Left renal cortex interstitium (tissue), 4 donors: ENCODE results near the gene PLA2G4F. TPM values are rescaled to one million over a fixed set of nuclear protein-coding genes. Genes with fewer than 3 reads are reported as not detected.

Experiments used
- DNase-seq, 4 donors: peaks; one replicate each; pipeline ENCODE4 v3.0.0-alpha.2; 2013; ENCODE audit warnings: low read depth in 4 of 4, low spot score in 2 of 4, missing footprints in 1 of 4
- polyA plus RNA-seq, 4 donors: library from polyadenylated mRNA; unstranded; fragments of 120-200 nt; gene quantifications; one replicate each; pipeline ENCODE4 v1.2.1, GENCODE V29; 2013; ENCODE audit not compliant: insufficient read length in 4 of 4

The PLA2G4F gene, protein sequence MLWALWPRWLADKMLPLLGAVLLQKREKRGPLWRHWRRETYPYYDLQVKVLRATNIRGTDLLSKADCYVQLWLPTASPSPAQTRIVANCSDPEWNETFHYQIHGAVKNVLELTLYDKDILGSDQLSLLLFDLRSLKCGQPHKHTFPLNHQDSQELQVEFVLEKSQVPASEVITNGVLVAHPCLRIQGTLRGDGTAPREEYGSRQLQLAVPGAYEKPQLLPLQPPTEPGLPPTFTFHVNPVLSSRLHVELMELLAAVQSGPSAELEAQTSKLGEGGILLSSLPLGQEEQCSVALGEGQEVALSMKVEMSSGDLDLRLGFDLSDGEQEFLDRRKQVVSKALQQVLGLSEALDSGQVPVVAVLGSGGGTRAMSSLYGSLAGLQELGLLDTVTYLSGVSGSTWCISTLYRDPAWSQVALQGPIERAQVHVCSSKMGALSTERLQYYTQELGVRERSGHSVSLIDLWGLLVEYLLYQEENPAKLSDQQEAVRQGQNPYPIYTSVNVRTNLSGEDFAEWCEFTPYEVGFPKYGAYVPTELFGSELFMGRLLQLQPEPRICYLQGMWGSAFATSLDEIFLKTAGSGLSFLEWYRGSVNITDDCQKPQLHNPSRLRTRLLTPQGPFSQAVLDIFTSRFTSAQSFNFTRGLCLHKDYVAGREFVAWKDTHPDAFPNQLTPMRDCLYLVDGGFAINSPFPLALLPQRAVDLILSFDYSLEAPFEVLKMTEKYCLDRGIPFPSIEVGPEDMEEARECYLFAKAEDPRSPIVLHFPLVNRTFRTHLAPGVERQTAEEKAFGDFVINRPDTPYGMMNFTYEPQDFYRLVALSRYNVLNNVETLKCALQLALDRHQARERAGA
- polyA plus RNA-seq, result 10 to 100 TPM; 20.2 to 40.9 (median 29.1) TPM

DNA sequence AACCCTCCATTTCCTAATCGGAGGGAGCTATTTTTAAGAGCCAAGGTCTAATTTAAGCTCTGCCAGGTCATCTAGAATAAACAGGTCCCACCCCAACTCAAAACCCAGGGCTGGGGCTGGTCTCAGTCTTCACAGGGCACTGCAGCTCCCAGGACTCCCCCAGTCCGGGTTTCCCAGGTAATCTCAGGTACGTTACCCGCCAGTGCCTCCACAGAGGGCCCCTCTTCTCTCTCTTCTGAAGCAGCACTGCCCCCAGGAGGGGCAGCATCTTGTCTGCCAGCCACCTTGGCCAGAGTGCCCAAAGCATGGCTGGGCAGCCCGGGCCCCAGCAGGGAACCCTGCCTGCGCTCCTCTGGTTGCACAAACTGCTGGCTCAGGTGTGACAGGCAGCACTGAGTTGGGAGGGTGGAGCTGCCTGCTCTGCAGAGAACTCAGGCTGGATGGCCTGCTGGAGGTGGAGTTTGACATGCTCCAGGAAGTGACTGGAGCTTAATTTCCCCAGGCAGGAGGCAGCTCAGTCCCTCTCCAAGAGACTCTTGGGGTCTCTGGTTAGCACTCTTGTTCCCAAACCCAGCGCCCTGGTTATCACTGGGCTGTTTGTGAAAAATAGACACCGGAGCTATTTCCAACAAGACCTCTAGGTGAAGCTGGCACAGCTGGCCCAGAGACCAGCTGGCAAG is at the start of gene PLA2G4F:
Gene PLA2G4F, minus strand, starts transcription at position 394 of the 680 bp plus-strand sequence. Its CDS starts 87 bp downstream, at position 307.
- DNase-seq, result no peak

DNA sequence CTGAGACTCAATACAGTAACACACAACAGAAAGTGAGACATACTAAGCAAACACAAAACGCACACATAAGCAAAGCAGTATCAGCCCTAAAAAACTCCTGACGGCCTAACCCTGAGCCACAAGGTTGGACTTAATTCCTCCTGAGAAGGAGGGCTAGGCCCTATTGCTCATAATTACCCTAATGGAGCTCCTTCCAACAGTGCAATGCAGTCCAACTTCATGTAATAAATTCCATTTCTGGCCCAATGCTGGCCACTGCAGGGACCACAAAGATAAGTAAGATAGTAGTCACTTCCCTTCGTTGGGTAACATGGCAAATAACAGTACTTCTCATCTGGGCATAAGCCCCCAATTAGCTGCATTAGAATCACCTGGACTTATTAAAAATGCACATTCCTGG is 47.5 kb upstream of the PLA2G4F start:
- no peak for DNase-seq

DNA sequence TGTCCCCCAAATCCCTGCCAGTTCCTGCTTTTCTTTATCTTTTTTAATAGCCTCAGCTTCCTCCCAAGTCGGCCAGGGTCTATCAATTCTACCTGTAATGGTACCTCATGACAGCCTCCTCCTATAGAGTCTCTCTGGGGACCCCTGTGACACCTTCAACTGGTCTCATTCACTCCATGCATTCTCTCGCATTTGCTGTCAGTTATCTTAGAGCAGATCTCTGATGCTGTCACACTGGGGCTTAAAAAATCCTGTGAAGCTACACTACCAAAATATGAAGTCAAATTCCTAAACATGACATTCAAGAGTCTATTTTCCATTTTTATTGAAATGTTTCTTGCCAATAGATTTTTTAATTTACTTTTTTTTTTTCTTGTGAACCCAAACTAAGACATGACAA is 46.2 kb upstream of the PLA2G4F start:
- DNase-seq, result no peak

DNA sequence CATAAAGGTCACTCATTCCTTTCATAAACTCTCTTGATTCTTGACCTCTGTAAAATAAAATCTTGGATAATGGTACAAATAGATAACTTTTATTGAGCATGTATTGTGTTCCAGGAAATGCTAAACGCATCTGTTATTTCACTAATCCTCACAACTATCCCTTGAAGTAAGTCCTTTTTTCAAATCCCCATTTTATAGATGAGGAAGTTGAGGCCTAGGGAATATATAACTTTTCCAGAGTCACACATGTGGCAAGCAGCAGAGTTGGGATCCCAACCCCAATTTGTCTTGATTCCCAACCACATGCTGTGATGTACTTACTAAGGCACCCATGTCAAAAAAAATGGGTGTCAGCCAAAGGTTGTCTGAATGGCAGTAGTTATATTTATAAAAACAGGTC is 45.4 kb upstream of the PLA2G4F start:
- no peak for DNase-seq

DNA sequence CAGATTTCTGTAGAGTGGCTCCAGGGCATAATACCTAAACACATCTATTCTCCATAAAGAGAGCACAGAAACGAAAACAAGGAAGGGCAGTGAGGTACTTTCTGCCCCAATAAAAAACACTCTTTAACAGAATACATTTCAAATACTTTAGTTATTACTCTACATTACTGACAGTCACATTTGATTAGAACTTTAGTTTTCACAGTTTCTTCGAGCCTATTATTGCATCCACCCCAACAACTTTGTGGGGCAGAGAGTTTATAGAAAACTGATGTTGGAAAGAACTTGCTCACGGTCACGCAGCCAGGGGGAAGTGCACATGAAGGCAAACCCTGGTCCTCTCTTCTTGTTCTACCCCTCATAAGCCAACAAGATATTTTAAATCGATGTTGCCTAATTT is 42.7 kb upstream of the PLA2G4F start:
- no peak for DNase-seq

DNA sequence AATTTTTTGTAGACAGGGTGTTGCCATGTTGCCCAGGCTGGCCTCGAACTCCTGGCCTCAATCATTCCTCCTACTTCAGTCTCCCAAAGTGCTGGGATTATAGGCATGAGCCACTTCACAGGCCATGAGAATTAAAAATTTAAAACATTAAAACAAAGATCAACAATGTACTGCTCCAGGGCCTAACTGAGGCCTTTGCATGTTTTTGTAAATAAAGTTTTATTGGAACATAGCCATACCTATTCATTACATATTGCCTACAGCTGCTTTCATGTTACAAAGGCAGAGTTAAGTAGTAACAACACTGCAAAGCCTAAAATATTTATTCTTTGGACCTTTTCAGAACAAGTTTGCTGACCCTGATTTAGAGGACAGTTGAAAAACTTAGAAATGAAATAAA is 42.1 kb upstream of the PLA2G4F start:
- no peak for DNase-seq

DNA sequence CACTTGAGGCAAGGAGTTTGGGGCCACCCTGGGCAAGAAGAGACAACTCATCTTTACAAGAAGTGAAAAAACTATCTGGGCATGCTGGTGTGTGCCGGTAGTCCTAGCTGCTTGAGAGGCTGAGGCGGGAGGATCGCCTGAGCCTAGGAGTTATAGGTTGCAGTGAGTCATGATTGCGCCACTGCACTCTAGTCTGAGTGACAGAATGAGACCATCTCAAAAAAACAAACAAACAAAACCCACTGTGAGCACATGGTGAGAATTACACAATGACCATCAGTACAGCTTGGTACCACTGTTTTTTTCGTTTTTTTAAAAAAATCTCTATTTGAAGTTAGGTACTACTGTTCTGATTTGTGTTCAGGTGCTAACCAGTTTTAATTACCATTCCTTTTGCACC is 38.1 kb upstream of the PLA2G4F start:
- no peak for DNase-seq

DNA sequence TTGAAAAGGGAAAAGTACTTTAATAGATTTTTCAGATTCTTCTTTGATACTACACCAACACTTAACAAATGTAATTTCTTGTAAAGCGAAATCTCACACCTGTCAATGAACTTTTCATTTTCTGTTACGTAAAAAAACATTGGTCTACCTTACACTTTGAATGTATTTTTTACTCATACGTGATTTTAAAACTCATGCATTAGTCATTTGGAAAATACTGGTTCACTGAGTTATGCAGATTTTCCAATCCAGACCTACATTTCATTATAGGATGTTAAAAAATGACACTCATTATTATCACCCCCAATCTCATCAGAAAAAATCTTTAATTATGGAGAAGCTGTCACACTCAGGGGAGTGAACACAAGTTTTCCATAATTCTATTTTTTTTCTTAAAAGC is 36.9 kb upstream of the PLA2G4F start:
- DNase-seq, result no peak

DNA sequence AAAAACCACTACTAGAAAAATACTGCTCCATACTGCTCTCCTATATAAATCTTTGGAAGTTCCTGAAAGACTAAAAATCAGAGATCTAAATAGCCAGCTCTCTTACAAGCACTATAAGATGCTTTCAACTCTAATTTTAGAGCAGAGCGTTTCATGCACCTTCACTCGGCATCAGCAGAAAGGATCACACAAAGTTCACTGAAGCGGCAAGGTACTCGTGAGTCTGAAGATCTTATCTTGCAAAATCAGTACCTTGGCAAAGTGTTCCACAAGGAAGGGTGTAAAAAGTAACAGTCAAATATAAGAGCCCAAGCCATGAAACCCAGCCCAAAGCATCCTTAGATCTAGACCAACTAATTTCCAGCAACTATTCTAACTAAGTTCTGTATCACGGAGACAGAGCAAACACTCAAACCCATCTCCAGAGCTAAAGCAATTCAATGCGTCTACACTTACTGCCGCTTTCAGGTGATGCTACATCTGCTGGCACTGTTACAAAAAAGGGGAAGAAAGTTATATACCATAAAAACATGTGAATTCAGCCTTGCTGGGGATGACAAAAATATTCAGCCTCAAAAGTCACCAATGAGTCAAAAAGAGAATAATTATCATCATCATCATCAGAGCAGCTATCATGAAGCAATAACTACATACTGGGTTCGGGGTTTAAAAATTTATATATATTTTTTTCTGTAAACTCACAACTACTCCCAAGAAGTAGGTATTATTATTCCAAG is 35.3 kb upstream of the PLA2G4F start:
- DNase-seq, result no peak

DNA sequence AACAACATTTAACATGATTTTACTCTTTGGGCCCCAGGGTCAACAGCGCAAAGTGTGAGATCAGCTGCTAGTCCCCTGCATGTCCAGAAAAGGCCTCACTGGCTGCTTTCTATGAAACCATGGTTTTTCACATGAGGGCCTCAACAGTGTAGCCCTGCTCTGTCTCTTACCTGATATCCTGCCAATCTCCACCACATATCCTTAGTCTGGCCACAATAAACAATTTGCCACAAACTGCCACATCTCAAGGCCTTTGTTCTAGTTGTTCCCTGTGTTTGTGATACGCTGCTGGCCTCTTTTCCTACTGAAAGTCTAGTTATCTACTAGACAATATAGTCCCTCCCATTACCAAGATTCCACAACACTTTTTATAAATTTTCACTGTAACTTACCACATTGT is 33.9 kb upstream of the PLA2G4F start:
- DNase-seq, result no peak

DNA sequence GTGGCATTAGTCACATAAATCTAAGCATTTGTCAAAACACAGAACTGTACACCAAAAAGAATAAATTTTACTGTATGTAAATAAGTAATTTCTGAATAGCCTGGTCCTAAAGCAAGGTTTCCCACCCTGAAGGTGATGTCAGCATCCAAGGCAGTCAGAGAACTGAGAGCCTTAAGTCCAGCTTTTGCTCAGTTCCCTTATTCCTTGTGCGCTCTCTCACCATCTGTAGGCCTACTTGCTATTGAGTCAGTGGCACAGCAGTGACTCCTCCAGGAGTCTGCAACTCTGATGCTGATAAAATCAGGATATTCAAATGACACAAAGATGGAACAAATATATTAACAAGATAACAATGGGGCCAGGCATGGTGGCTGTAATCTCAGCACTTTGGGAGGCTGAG is 29.4 kb upstream of the PLA2G4F start:
- no peak for DNase-seq

DNA sequence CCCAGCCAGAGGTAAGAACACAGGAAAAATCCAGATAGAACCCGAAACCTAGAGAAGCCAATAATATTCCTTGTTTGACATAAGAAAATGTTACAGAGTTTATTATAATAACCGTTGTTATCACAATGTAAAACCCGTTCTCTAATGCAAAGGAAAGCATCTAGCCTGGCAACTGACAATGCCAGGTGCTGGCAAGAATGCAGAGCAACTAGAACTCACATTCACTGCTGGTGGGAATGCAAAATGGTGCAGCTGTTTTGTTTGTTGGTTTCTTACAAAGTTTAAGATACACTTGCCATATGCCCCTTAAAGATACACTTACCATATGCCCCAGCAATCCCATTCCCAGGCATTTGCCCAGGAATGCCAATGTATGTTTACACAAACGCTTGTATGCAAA is 28.3 kb upstream of the PLA2G4F start:
- no peak for DNase-seq

DNA sequence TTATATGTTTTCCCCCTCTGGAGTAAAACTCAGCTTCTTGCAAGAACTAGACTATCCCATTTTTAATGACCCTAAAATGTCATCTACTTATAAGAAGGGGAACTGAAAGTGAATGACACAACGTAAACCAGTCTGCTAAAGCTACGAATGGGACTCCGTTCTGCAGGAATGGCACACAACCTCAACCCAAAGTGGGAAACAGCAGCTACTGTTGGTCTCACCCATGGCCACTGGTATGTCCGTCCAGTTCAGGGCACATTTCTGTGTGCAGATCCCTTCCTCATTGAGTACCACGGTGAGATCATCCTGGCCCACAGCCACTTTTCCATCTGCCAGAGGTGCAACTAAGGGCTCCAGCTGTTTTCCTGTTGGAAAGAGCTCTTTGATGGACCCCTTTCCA is 27.9 kb upstream of the PLA2G4F start:
- no peak for DNase-seq

DNA sequence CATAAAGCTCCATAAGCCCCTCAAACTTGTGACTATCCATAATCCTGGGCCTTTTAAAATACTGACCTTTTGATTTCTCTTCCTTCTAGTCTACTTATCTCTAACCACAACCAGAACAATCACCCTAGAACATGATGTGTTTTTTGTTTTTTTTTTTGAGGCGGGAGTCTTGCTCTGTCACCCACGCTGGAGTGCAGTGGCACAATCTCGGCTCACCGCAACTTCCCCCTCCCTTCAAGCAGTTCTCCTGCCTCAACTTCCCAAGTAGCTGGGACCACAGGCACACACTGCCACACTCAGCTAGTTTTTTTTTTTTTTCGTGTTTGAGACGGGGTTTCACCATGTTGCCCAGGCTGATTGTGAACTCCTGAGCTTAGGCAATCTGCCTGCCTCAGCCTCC is 26.5 kb upstream of the PLA2G4F start:
- DNase-seq, result no peak

DNA sequence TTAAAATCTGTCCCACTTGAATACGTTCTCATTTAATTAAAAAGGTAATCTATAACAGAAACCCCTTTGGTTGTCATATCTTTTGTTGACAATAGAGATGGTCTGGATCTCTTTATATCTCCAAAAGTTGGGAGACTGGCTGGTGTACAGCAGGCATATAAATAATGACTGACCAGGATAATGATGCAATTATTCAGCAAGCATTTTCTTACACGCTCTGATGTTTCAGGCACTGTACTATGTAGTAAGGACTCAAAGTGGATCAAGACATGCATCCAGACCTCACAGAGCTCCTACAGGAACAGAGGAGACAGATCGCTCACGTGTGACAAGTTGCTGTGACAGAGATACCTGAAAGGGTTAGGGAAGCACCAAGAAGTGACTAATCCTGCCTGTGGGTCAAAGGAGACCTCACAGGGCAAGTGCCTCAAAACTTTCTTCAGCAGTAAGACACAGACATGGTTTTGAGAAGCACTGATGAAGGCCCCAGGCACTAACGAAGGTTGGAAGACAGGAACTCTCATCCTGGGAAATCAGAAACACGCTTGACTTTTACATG is 26.0 kb upstream of the PLA2G4F start:
- no peak for DNase-seq

DNA sequence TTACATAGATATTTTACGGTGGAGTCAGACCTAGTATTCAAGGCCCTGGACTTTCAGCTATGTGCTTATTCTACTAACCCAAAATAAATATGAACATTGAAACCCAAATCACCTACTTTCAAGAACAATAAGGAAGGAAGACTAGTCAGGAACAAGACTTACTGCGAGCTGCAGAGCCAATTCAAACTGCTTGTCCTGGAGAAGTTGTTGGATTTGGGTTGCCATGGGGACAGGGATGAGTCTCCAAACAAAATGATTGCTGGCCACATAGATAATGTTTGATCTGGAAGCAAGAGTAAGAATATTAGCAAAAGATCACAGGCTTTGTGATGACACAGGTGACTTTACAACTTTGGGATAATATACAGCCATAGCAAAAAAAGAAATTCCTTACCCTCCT is 21.6 kb upstream of the PLA2G4F start:
- no peak for DNase-seq

DNA sequence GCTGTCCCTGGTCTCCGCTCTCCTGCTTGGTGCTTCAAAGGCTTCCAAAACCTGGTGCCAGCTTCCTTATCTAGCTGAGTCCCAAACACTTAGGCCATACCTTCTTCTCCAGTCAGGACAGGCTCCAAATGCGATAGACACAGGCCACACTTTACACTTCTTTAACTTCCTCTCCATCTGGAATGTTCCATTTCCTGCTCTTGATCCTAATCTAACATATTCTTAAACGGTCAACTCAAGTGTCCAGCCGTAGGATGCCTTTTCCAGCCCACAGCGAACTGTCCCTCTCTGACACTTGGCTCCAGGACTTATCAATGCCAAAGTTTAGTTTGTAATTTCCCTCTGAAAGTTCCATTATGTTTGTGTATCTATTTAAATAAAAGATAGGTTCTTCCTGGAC is 19.2 kb upstream of the PLA2G4F start:
- DNase-seq, result no peak

DNA sequence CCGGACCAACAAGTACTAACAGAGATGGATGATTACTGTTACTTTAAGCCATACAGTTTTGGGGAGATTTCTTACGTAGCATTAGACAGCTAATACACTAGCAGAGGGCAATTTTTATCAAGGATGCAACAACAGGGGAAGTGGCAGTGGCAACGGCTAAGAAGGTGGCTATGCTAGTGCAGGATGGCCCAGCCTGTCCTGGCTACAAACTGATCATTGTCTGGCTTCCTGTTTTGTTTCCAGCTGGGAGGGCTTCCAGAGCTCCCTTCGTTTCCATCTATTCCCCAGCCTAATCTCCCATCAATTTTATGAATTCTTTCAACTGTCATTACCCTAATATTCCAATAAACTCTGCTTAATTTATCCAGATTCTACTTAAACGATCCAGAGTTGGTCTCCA is 16.0 kb upstream of the PLA2G4F start:
- no peak for DNase-seq

DNA sequence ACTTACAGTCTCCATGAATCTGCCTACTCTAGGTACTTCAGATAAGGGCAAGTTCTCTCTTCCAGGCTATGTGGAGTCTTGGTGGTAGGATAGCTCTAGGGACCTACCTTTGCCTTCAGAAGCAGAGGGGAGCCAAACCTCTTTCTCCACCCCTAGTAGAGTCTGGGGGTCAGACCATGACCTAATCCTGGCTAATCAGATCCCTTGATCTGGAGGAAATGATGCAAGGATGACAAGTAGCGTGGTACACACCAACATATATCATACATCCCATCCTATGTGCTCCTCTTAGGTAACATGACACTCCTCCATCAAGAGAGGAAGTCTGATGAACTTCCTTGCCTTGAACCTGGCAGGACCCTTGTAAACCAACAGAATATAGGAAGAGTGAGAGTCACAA is 15.4 kb upstream of the PLA2G4F start:
- DNase-seq, result no peak

DNA sequence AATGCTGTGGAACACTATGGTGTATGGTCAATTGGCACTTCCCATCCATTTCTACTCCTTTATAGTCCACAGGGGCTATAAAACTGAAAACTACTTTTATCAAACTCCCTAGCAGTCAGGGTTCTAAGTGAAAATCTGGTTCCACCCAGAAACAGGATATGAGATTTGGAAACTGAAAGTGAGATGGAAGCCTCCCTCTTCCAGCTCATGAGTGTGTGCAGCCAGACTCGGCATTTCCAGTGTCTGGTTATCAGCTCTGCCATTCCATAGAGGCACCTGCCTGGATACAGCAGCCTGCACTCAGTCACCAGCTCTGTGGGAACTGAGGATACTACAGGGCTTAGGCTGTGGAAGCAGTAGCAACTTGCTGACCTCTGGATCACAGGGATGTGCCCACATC is 14.7 kb upstream of the PLA2G4F start:
- no peak for DNase-seq
